GM12891 (cell line): ENCODE results near the gene TAAR5.

Experiments used
- PAX5 ChIP-seq: IDR thresholded peaks from 2 replicates; pipeline ENCODE4 v1.6.1; 2011; ENCODE audit warnings: low read length, moderate library complexity, mild to moderate bottlenecking; ENCODE audit not compliant: insufficient read depth, severe bottlenecking
- POLR2A ChIP-seq: IDR thresholded peaks from 2 replicates; pipeline ENCODE4 v1.6.1; 2011; ENCODE audit warnings: low read depth, low read length, control low read depth
- POLR2AphosphoS5 ChIP-seq: IDR thresholded peaks from 2 replicates; pipeline ENCODE4 v1.6.1; 2011; ENCODE audit warnings: low read depth, low read length, control low read depth
- POU2F2 ChIP-seq: IDR thresholded peaks from 2 replicates; pipeline ENCODE4 v1.6.1; 2011; ENCODE audit warnings: low read depth, mild to moderate bottlenecking, control low read depth, low read length, moderate library complexity
- TAF1 ChIP-seq: IDR thresholded peaks from 2 replicates; pipeline ENCODE4 v1.6.1; 2011; ENCODE audit warnings: low read depth, low read length, control low read depth

- no peak for TF ChIP-seq POLR2AphosphoS5
- no peak for TF ChIP-seq POLR2A
- no peak for TF ChIP-seq TAF1
- TF ChIP-seq POU2F2 = no peak
- no peak for TF ChIP-seq PAX5
Measured at GRCh38 chr6:132607544-132608233, 18.1 kb upstream of the TAAR5 start.
